ENCODE data around the gene INTS1.

DNA sequence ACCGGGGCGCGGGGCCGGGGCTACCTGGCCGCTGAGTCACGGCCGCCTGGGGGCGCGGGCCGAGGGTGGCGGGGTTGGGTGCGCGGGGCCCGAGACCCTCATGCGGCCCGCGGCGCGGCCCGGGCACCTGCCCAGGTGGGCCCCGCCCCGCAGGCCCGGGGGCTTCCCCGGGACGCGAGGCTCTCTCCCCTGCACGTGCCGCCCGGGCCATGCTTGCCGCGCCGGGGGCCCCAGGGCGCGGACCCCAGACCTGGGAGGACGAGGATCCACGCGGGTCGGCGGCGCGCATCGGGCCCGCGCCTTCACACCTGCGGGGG, 26.7 kb upstream of the INTS1 start:
- TF ChIP-seq TEAD4 (IDR thresholded peaks at IDR 0.05) (no peak), TAF1 (IDR thresholded peaks at IDR 0.05; ENCODE audit: low read depth) (no peak)
